Measurements from ENCODE around the gene RRAS2.
A peak's percentile ranks its signal among the peaks of the same experiment; 100 is the strongest.
"Not testable (repeated sequence)": the region's sequence is repeated elsewhere in the genome, so short reads cannot be mapped to it uniquely, and the experiment has no call there.

The RRAS2 gene

GRCh38 chr11:14371249-14371648, 12.3 kb upstream of the RRAS2 start:
- DNase-seq (ENCODE audit: low read depth): no peak

- no peak for DNase-seq (ENCODE audit: low read depth)
Measured at GRCh38 chr11:14370496-14370895, 11.5 kb upstream of the RRAS2 start.

GRCh38 chr11:14369598-14369997, 10.6 kb upstream of the RRAS2 start:
- no peak for DNase-seq (ENCODE audit: low read depth)

- no peak for DNase-seq (ENCODE audit: low read depth)
Measured at GRCh38 chr11:14366936-14367335, 8.0 kb upstream of the RRAS2 start.

- DNase-seq (ENCODE audit: low read depth): no peak
Measured at GRCh38 chr11:14364322-14364721, 5.3 kb upstream of the RRAS2 start.

- no peak for DNase-seq (ENCODE audit: low read depth)
Measured at GRCh38 chr11:14362611-14363010, 3.6 kb upstream of the RRAS2 start.

- DNase-seq (ENCODE audit: low read depth): no peak
Measured at GRCh38 chr11:14361951-14362350, 3.0 kb upstream of the RRAS2 start.

GRCh38 chr11:14360976-14361375, 2.0 kb upstream of the RRAS2 start:
- DNase-seq (ENCODE audit: low read depth): no peak

- DNase-seq (ENCODE audit: low read depth): no peak
Measured at GRCh38 chr11:14359501-14360031, 583 bp upstream of the RRAS2 start.

- peak; percentile 15 for DNase-seq (ENCODE audit: low read depth)
Measured at GRCh38 chr11:14357881-14358728, 878 bp downstream of the RRAS2 start.

GRCh38 chr11:14356342-14356741, 2.6 kb downstream of the RRAS2 start:
- no peak for DNase-seq (ENCODE audit: low read depth)

GRCh38 chr11:14354604-14355003, 4.4 kb downstream of the RRAS2 start:
- DNase-seq (ENCODE audit: low read depth): not testable (repeated sequence)

GRCh38 chr11:14350716-14351238, 8.2 kb downstream of the RRAS2 start:
- DNase-seq (ENCODE audit: low read depth): no peak

GRCh38 chr11:14350215-14350614, 8.8 kb downstream of the RRAS2 start:
- DNase-seq (ENCODE audit: low read depth): no peak

GRCh38 chr11:14347991-14348390, 11.0 kb downstream of the RRAS2 start:
- no peak for DNase-seq (ENCODE audit: low read depth)

GRCh38 chr11:14347494-14347893, 11.5 kb downstream of the RRAS2 start:
- DNase-seq (ENCODE audit: low read depth): no peak

GRCh38 chr11:14346303-14346955, 12.6 kb downstream of the RRAS2 start:
- DNase-seq (ENCODE audit: low read depth): no peak

GRCh38 chr11:14345668-14346067, 13.3 kb downstream of the RRAS2 start:
- no peak for DNase-seq (ENCODE audit: low read depth)

- DNase-seq (ENCODE audit: low read depth): not testable (repeated sequence)
Measured at GRCh38 chr11:14345016-14345415, 14.0 kb downstream of the RRAS2 start.

- DNase-seq (ENCODE audit: low read depth): no peak
Measured at GRCh38 chr11:14342906-14343305, 16.1 kb downstream of the RRAS2 start.

- DNase-seq (ENCODE audit: low read depth): no peak
Measured at GRCh38 chr11:14341968-14342367, 17.0 kb downstream of the RRAS2 start.

- DNase-seq (ENCODE audit: low read depth): no peak
Measured at GRCh38 chr11:14340721-14341120, 18.3 kb downstream of the RRAS2 start.

GRCh38 chr11:14339356-14339755, 19.6 kb downstream of the RRAS2 start:
- DNase-seq (ENCODE audit: low read depth): no peak

All from activated T-cell treated with anti-CD3 and anti-CD28 coated beads for 1 hour (primary cell).